Measurements from ENCODE around the gene CYTH2.

DNA sequence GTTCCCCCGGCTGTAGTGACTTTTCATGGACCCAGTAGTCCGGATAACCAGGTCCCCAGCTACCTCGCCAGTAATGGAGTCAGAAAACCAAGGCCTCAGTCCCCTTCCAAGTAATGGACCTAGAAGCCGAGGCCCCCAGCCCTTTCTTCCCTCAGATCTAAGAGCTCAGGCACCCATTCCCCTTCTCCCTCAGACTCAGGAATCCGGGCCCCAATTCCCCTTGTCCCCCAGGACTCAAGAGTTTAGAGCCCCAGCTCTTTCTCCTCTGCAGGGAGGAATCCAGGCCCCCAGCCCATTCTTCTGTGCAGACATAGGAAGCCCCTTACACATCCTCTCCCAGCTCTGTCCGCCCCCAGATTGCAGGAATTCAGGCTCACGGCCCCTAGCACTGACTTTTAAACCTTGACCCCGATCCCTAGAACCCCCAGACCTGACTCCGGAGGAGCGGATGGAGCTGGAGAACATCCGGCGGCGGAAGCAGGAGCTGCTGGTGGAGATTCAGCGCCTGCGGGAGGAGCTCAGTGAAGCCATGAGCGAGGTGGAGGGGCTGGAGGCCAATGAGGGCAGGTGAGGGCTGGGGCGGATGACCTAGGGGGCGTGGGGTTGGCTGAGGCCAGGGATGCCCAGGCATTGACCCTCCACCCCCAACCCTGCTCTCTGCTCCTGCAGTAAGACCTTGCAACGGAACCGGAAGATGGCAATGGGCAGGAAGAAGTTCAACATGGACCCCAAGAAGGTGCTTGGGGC, 938 bp downstream of the CYTH2 start:
- TF ChIP-seq, protein P1, sequence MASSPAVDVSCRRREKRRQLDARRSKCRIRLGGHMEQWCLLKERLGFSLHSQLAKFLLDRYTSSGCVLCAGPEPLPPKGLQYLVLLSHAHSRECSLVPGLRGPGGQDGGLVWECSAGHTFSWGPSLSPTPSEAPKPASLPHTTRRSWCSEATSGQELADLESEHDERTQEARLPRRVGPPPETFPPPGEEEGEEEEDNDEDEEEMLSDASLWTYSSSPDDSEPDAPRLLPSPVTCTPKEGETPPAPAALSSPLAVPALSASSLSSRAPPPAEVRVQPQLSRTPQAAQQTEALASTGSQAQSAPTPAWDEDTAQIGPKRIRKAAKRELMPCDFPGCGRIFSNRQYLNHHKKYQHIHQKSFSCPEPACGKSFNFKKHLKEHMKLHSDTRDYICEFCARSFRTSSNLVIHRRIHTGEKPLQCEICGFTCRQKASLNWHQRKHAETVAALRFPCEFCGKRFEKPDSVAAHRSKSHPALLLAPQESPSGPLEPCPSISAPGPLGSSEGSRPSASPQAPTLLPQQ (tag by site-specific recombination; IDR thresholded peaks at IDR 0.05) = no peak
- TF ChIP-seq ZNF707 (tag by site-specific recombination; IDR thresholded peaks at IDR 0.05) = no peak
- TF ChIP-seq HOXA7 (CRISPR knock-in tag; IDR thresholded peaks at IDR 0.05; ENCODE audit: borderline replicate concordance) = no peak
- TF ChIP-seq, protein P2, sequence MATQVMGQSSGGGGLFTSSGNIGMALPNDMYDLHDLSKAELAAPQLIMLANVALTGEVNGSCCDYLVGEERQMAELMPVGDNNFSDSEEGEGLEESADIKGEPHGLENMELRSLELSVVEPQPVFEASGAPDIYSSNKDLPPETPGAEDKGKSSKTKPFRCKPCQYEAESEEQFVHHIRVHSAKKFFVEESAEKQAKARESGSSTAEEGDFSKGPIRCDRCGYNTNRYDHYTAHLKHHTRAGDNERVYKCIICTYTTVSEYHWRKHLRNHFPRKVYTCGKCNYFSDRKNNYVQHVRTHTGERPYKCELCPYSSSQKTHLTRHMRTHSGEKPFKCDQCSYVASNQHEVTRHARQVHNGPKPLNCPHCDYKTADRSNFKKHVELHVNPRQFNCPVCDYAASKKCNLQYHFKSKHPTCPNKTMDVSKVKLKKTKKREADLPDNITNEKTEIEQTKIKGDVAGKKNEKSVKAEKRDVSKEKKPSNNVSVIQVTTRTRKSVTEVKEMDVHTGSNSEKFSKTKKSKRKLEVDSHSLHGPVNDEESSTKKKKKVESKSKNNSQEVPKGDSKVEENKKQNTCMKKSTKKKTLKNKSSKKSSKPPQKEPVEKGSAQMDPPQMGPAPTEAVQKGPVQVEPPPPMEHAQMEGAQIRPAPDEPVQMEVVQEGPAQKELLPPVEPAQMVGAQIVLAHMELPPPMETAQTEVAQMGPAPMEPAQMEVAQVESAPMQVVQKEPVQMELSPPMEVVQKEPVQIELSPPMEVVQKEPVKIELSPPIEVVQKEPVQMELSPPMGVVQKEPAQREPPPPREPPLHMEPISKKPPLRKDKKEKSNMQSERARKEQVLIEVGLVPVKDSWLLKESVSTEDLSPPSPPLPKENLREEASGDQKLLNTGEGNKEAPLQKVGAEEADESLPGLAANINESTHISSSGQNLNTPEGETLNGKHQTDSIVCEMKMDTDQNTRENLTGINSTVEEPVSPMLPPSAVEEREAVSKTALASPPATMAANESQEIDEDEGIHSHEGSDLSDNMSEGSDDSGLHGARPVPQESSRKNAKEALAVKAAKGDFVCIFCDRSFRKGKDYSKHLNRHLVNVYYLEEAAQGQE (tag by site-specific recombination; IDR thresholded peaks at IDR 0.05) = no peak
- TF ChIP-seq, protein P3, sequence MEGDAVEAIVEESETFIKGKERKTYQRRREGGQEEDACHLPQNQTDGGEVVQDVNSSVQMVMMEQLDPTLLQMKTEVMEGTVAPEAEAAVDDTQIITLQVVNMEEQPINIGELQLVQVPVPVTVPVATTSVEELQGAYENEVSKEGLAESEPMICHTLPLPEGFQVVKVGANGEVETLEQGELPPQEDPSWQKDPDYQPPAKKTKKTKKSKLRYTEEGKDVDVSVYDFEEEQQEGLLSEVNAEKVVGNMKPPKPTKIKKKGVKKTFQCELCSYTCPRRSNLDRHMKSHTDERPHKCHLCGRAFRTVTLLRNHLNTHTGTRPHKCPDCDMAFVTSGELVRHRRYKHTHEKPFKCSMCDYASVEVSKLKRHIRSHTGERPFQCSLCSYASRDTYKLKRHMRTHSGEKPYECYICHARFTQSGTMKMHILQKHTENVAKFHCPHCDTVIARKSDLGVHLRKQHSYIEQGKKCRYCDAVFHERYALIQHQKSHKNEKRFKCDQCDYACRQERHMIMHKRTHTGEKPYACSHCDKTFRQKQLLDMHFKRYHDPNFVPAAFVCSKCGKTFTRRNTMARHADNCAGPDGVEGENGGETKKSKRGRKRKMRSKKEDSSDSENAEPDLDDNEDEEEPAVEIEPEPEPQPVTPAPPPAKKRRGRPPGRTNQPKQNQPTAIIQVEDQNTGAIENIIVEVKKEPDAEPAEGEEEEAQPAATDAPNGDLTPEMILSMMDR (tag by site-specific recombination; IDR thresholded peaks at IDR 0.05) = no peak
- no peak for TF ChIP-seq ZNF24 (tag by site-specific recombination; IDR thresholded peaks at IDR 0.05)
- no peak for TF ChIP-seq ZNF175 (tag by site-specific recombination; IDR thresholded peaks at IDR 0.05)
- TF ChIP-seq ZBTB21 (tag by site-specific recombination; IDR thresholded peaks at IDR 0.05) = no peak
- no peak for TF ChIP-seq ZNF366 (tag by site-specific recombination; conservative IDR thresholded peaks at IDR 0.05)
- TF ChIP-seq, protein P4, sequence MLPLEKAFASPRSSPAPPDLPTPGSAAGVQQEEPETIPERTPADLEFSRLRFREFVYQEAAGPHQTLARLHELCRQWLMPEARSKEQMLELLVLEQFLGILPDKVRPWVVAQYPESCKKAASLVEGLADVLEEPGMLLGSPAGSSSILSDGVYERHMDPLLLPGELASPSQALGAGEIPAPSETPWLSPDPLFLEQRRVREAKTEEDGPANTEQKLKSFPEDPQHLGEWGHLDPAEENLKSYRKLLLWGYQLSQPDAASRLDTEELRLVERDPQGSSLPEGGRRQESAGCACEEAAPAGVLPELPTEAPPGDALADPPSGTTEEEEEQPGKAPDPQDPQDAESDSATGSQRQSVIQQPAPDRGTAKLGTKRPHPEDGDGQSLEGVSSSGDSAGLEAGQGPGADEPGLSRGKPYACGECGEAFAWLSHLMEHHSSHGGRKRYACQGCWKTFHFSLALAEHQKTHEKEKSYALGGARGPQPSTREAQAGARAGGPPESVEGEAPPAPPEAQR (tag by site-specific recombination; IDR thresholded peaks at IDR 0.05) = no peak

Measured in HEK293 (cell line).